Uterus (tissue), 2 donors: ENCODE measurements around the gene ADK.

Experiments used
- CTCF ChIP-seq, 4 experiments: fragments of 200-600 bp in 2 of 4; fragments of 450-650 bp in 2 of 4; sonication (generic) in 2 of 4; IDR thresholded peaks; one replicate each; pipeline ENCODE4 v1.5.1; 2016 to 2019; ENCODE audit warnings: antibody characterized with exemption in 4 of 4, mild to moderate bottlenecking in 2 of 4, moderate library complexity in 1 of 4
- POLR2A ChIP-seq, 2 donors: fragments of 450-650 bp; IDR thresholded peaks; one replicate each; pipeline ENCODE4 v1.6.1; 2016; ENCODE audit warnings: antibody characterized with exemption in 2 of 2, mild to moderate bottlenecking in 1 of 2, moderate library complexity in 1 of 2

GRCh38 chr10:74194999-74195398, 44.0 kb downstream of the ADK start:
- TF ChIP-seq CTCF (IDR thresholded peaks at IDR 0.05) = no peak
- TF ChIP-seq POLR2A (IDR thresholded peaks at IDR 0.05) = no peak
